ENCODE data around the gene USP31. TPM values are rescaled to one million over a fixed set of nuclear protein-coding genes. Genes with fewer than 3 reads are reported as not detected.
A peak's percentile ranks its signal among the peaks of the same experiment; 100 is the strongest.

The USP31 gene
- total and polyA plus RNA-seq, 2 of the 13 experiments (the other 11 are each of a cell fraction or from before 2014, with no cell fraction given): 22.5 to 23.3 TPM

- FAIRE-seq (no peak), ATAC-seq (no peak), DNase-seq (ENCODE audit: low spot score) (no peak)
- in situ Hi-C loops (cut with HindIII; ENCODE audit: extremely low pct_ligation_motif_present, low pct_unique_long_range_greater_than_20kb) (loop anchor here (5.0 kb wide), 1 partner anchor 35 kb away; no protein-coding TSS in a partner anchor), intact Hi-C loops (cut with micrococcal nuclease; ENCODE audit: unreplicated experiment) (no loop called here)
- 94% methylated on average over 2 of the region's 2 CpGs for WGBS (ENCODE audit: low lambda C conversion rate)
- TF ChIP-seq ZNF292 (CRISPR knock-in tag; IDR thresholded peaks at IDR 0.05; ENCODE audit: borderline replicate concordance, low read depth) (no peak), SNAPC2 (CRISPR knock-in tag; IDR thresholded peaks at IDR 0.05) (0 out of 2 replicates have a peak, but pooled peaks have one; percentile 32), ERF (CRISPR knock-in tag; IDR thresholded peaks at IDR 0.05) (no peak), HOXD1 (CRISPR knock-in tag; IDR thresholded peaks at IDR 0.05) (no peak)
- Histone ChIP-seq H2AFZ (ENCODE audit: low read length) (no peak overlapping the region), H3K79me2 (ENCODE audit: insufficient read depth, low read length) (peaks cover 59% of the 10 kb centered on the region), H3K36me3 (replicated peaks in 1 of 2; ENCODE audit: control insufficient read depth in 1 of 2, insufficient read depth in 2 of 2, low read length in 2 of 2) (peaks cover 4 to 31% of the 10 kb centered on the region in 2 experiments; a peak in 4 of 5 replicates), H3K27me3 (ENCODE audit: control insufficient read depth in 1 of 2, insufficient read depth in 2 of 2, low read length in 2 of 2) (no peaks in the 10 kb centered on the region), H3K4me1 (ENCODE audit: insufficient read depth, low read length) (peaks cover 59% of the 10 kb centered on the region), H3K4me2 (ENCODE audit: low read depth, low read length) (no peak overlapping the region), H3K9ac (ENCODE audit: insufficient read depth, low read depth, low read length) (no peak overlapping the region), H4K20me1 (ENCODE audit: insufficient read depth, low read length) (0 out of 2 replicates have a peak, but pooled peaks cover 4% of the 10 kb centered on the region), H3K27ac (ENCODE audit: extremely low read length, insufficient read depth, low read length) (no peak overlapping the region), H3K4me3 (replicated peaks in 1 of 3; ENCODE audit: insufficient read depth in 1 of 3, low read depth in 2 of 3, low read length in 3 of 3) (no peak overlapping the region), H3K9me3 (ENCODE audit: low read length) (no peaks in the 10 kb centered on the region)
- BruUV-seq (replicated peaks): no TSS peak
- ChIA-PET POLR2A (interaction anchor here (3.1 kb wide), 1 partner anchor 35 kb away, joined by 22 read pairs; no protein-coding TSS in a partner anchor), CTCF (ENCODE audit: low intra/inter-chr PET ratio, low total read pairs) (no interaction called here)
These were observed 42.1 kb downstream of the USP31 start for GRCh38 chr16:23107117-23107516.

GRCh38 chr16:23105309-23105708 lies 43.9 kb downstream of the USP31 start:
- intact Hi-C loops (cut with micrococcal nuclease; ENCODE audit: unreplicated experiment): loop anchor here (2.0 kb wide), 1 partner anchor 41 kb away; no protein-coding TSS in a partner anchor
- H3K27me3 ChIP-seq (ENCODE audit: control insufficient read depth in 1 of 2, insufficient read depth in 2 of 2, low read length in 2 of 2): no peaks in the 10 kb centered on the region
- 87% methylated on average over 5 of the region's 5 CpGs for WGBS (ENCODE audit: low lambda C conversion rate)
- POLR2A ChIA-PET: interaction anchor here (1.0 to 3.1 kb wide), 5 partner anchors 11 to 44 kb away, joined by 3 to 22 read pairs (median 11); partner anchors contain the start of gene USP31
- H3K36me3 ChIP-seq (replicated peaks in 1 of 2; ENCODE audit: control insufficient read depth in 1 of 2, insufficient read depth in 2 of 2, low read length in 2 of 2): peaks cover 7 to 44% of the 10 kb centered on the region in 2 experiments
- DNase-seq (ENCODE audit: low spot score): no peak
- CTCF ChIA-PET (ENCODE audit: low intra/inter-chr PET ratio, low total read pairs): no interaction called here
- H3K27ac ChIP-seq (ENCODE audit: extremely low read length, insufficient read depth, low read length): peak overlapping the region; percentile 79
- 0 out of 2 replicates have a peak, but pooled peaks cover 2% of the 10 kb centered on the region for H4K20me1 ChIP-seq (ENCODE audit: insufficient read depth, low read length)
- no peaks in the 10 kb centered on the region for H3K9me3 ChIP-seq (ENCODE audit: low read length)
- no peak for ATAC-seq
- peaks cover 53% of the 10 kb centered on the region for H3K4me1 ChIP-seq (ENCODE audit: insufficient read depth, low read length)
- in situ Hi-C loops (cut with HindIII; ENCODE audit: extremely low pct_ligation_motif_present, low pct_unique_long_range_greater_than_20kb): loop anchor here (5.0 kb wide), 1 partner anchor 37 kb away; no protein-coding TSS in a partner anchor
- no peak overlapping the region for H3K4me2 ChIP-seq (ENCODE audit: low read depth, low read length)
- no peak overlapping the region for H3K4me3 ChIP-seq (replicated peaks in 1 of 3; ENCODE audit: insufficient read depth in 1 of 3, low read depth in 2 of 3, low read length in 3 of 3)
- peak overlapping the region; percentile 38; the same call in 1 of the 2 replicates for H3K9ac ChIP-seq (ENCODE audit: insufficient read depth, low read depth, low read length)
- peaks cover 44% of the 10 kb centered on the region for H3K79me2 ChIP-seq (ENCODE audit: insufficient read depth, low read length)
- BruUV-seq (replicated peaks): no TSS peak
- H2AFZ ChIP-seq (ENCODE audit: low read length): no peak overlapping the region
- FAIRE-seq: no peak
- TF ChIP-seq HMGXB4 (CRISPR knock-in tag; IDR thresholded peaks at IDR 0.05; ENCODE audit: borderline replicate concordance in 1 of 2, low read depth in 1 of 2) (no peak), ZNF512 (CRISPR knock-in tag; IDR thresholded peaks at IDR 0.05) (no peak), DMAP1 (CRISPR knock-in tag; IDR thresholded peaks at IDR 0.05) (peak; percentile 13; the same call in 1 of the 2 replicates), ZSCAN12 (CRISPR knock-in tag; IDR thresholded peaks at IDR 0.05) (no peak), ZNF720 (CRISPR knock-in tag; IDR thresholded peaks at IDR 0.05) (no peak), ZNF382 (CRISPR knock-in tag; IDR thresholded peaks at IDR 0.05; ENCODE audit: borderline replicate concordance) (no peak), MIXL1 (CRISPR knock-in tag; IDR thresholded peaks at IDR 0.05) (0 out of 2 replicates have a peak, but pooled peaks have one; percentile 23), ZBTB21 (CRISPR knock-in tag; IDR thresholded peaks at IDR 0.05) (no peak), MTF1 (CRISPR knock-in tag; IDR thresholded peaks at IDR 0.05) (0 out of 2 replicates have a peak, but pooled peaks have one; percentile 12), MAFF (IDR thresholded peaks at IDR 0.05; ENCODE audit: low read depth, low read length) (no peak), BRF2 (CRISPR knock-in tag; IDR thresholded peaks at IDR 0.05) (no peak)

Measured in HepG2 (cell line).